K562 (cell line): Measurements from ENCODE around the gene RFC2. TPM values are rescaled to one million over a fixed set of nuclear protein-coding genes. Genes with fewer than 3 reads are reported as not detected.

Experiments used
- ARID1B ChIP-seq: fragments of 450-650 bp; IDR thresholded peaks from 2 replicates; pipeline ENCODE4 v1.6.1; 2016; ENCODE audit warnings: antibody characterized with exemption, mild to moderate bottlenecking, inconsistent platforms
- ARID4B ChIP-seq: sonication (generic); formaldehyde crosslinking; IDR thresholded peaks from 2 replicates; pipeline ENCODE4 v1.8.0; 2022; ENCODE audit warnings: mild to moderate bottlenecking, missing genetic modification reagents
- CHD2 ChIP-seq: IDR thresholded peaks from 2 replicates; pipeline ENCODE4 v1.6.1; 2011; ENCODE audit warnings: low read depth, low read length
- EHMT2 ChIP-seq: fragments of 450-650 bp; IDR thresholded peaks from 2 replicates; pipeline ENCODE4 v1.6.1; 2018; ENCODE audit warnings: antibody characterized with exemption
- ESRRB ChIP-seq: fragments of 250-450 bp; sonication (Bioruptor Pico); IDR thresholded peaks from 2 replicates; pipeline ENCODE4 v1.5.0; 2020; ENCODE audit warnings: mild to moderate bottlenecking, moderate library complexity, borderline replicate concordance
- FOXA1 ChIP-seq: fragments of 450-650 bp; IDR thresholded peaks from 2 replicates; pipeline ENCODE4 v1.6.1; 2016; ENCODE audit warnings: mild to moderate bottlenecking, borderline replicate concordance
- ID3 ChIP-seq, 2 experiments: fragments of 250-450 bp in 1 of 2; fragments of 450-650 bp in 1 of 2; sonication (Bioruptor Pico) in 1 of 2; IDR thresholded peaks; 2 replicates each; pipeline versions ENCODE4 v1.6.1 to v1.8.0; 2016 to 2021; ENCODE audit warnings: mild to moderate bottlenecking in 2 of 2, moderate library complexity in 2 of 2, missing compliant biosample characterization in 1 of 2, missing genetic modification characterization in 1 of 2
- MAFG ChIP-seq: fragments of 450-650 bp; conservative IDR thresholded peaks from 2 replicates; pipeline ENCODE4 v1.6.1; 2016; ENCODE audit warnings: missing genetic modification characterization, missing compliant biosample characterization
- MAX ChIP-seq: sonication (generic); formaldehyde crosslinking; IDR thresholded peaks from 2 replicates; pipeline ENCODE4 v1.9.0; 2022; ENCODE audit warnings: mild to moderate bottlenecking, missing genetic modification reagents
- PTRF ChIP-seq: fragments of 450-650 bp; IDR thresholded peaks from 2 replicates; pipeline ENCODE4 v1.6.1; 2016; ENCODE audit warnings: mild to moderate bottlenecking, missing genetic modification characterization, missing compliant biosample characterization
- SIN3A ChIP-seq, 2 experiments: fragments of 150-350 bp in 1 of 2; IDR thresholded peaks; 2 replicates each; pipeline ENCODE4 v1.6.1; 2011 to 2016; ENCODE audit warnings: borderline replicate concordance in 2 of 2, low read depth in 2 of 2, low read length in 2 of 2, mild to moderate bottlenecking in 2 of 2, moderate library complexity in 2 of 2; ENCODE audit not compliant: control insufficient read depth in 1 of 2
- SMARCA4 ChIP-seq: fragments of 450-650 bp; IDR thresholded peaks from 2 replicates; pipeline ENCODE4 v1.6.1; 2016
- TEAD1 ChIP-seq, 2 experiments: fragments of 450-650 bp in 1 of 2; sonication (generic) in 1 of 2; formaldehyde crosslinking; IDR thresholded peaks; 2 replicates each; pipeline versions ENCODE4 v1.4.0 to v1.8.0; 2020 to 2022; ENCODE audit warnings: mild to moderate bottlenecking in 2 of 2, missing genetic modification reagents in 1 of 2
- XRCC3 ChIP-seq: fragments of 450-650 bp; IDR thresholded peaks from 2 replicates; pipeline ENCODE4 v1.6.1; 2017; ENCODE audit warnings: mild to moderate bottlenecking, moderate library complexity
- ZNF282 ChIP-seq: sonication (generic); formaldehyde crosslinking; IDR thresholded peaks from 2 replicates; pipeline ENCODE4 v1.8.1; 2023; ENCODE audit warnings: missing genetic modification reagents
- polyA plus RNA-seq, 8 experiments: library from polyadenylated mRNA; depleted of rRNA in 4 of 8; stranded (reverse) in 5 of 8; unstranded in 3 of 8; fragments of >200 nt; fragmentation: Nextera tagmentation in 2 of 8; fragmentation: Illumina TruSeq in 1 of 8; extraction: Ambion mirVana in 2 of 8; extraction: Trizol in 1 of 8; gene quantifications; 2 replicates each; pipeline versions ENCODE4 v1.2.1 to v1.2.3, GENCODE V29; 2011 to 2014; ENCODE audit warnings: inconsistent platforms in 1 of 8, missing spikeins in 1 of 8
- total RNA-seq, 7 experiments: library from RNA; depleted of rRNA in 6 of 7; stranded (reverse); fragments of >200 nt in 6 of 7; fragmentation: Illumina TruSeq in 2 of 7; extraction: Trizol in 2 of 7; gene quantifications; 2 replicates each; pipeline versions ENCODE4 v1.2.1 to v1.2.3, GENCODE V29; 2011 to 2021; ENCODE audit warnings: low replicate concordance in 1 of 7
- TF ChIP-seq, protein P1 (sequence below): sonication (generic); formaldehyde crosslinking; IDR thresholded peaks from 2 replicates; pipeline ENCODE4 v1.8.1; 2022; ENCODE audit warnings: missing genetic modification reagents
- TF ChIP-seq, protein P2 (sequence below): fragments of 200-800 bp; sonication (Bioruptor generic); IDR thresholded peaks from 2 replicates; pipeline ENCODE4 v1.6.1; 2017; ENCODE audit warnings: missing genetic modification characterization, missing compliant biosample characterization
- TF ChIP-seq, protein P3 (sequence below): sonication (generic); formaldehyde crosslinking; IDR thresholded peaks from 2 replicates; pipeline ENCODE4 v1.8.1; 2023; ENCODE audit warnings: mild to moderate bottlenecking, missing genetic modification reagents

Gene RFC2
- total and polyA plus RNA-seq, 9 of the 15 experiments (the other 6 are each of a cell fraction or from before 2014, with no cell fraction given), result 32.5 to 161 (median 102) TPM

DNA sequence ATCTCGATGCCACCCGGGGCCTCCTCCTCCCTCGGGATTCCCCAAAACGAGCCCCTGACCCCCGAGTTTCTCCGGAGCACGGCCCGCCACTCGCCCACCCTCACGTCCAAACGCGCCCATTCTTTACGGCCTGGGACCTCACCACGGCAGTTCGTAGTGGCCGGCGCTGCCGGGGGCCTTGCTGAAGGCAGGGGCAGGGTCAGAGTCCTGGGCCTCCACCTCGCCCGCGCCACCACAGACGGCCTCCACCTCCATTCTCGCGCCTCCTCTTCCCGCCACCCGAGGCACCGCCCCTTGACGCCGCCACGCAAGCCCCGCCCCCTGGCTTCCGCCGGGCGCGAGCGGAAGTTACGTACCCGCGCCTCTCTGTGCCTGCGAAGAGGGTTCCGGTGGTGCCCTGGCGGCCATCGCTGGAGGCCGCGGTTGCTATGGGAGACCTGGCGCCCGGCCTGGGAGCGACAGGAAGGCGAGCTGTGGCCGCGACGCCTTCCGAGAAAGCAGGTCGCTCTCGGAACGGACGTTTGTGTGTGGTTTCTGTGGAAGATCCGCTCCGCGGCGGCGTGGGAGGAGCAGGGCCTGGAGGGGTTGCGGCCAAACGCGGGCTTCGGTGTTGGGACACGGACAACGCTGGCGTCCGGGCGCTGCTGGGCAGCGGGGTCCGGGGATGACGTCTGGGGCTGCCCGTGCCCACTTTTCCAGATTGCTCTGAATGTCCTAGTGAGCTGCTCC is at the start of gene RFC2 (continued):
- TF ChIP-seq, protein P1, sequence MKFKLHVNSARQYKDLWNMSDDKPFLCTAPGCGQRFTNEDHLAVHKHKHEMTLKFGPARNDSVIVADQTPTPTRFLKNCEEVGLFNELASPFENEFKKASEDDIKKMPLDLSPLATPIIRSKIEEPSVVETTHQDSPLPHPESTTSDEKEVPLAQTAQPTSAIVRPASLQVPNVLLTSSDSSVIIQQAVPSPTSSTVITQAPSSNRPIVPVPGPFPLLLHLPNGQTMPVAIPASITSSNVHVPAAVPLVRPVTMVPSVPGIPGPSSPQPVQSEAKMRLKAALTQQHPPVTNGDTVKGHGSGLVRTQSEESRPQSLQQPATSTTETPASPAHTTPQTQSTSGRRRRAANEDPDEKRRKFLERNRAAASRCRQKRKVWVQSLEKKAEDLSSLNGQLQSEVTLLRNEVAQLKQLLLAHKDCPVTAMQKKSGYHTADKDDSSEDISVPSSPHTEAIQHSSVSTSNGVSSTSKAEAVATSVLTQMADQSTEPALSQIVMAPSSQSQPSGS (CRISPR knock-in tag), result no peak
- TF ChIP-seq ZNF282 (CRISPR knock-in tag), result no peak
- no peak for TF ChIP-seq PTRF (tag)
- TF ChIP-seq MAX (CRISPR knock-in tag), result peak; percentile 83
- TF ChIP-seq SMARCA4, result no peak
- TF ChIP-seq TEAD1 (CRISPR knock-in tag; IDR thresholded peaks at IDR 0.05), result peak in 1 of 2 experiments; percentile 86; a peak in 3 of 4 replicates
- peak; percentile 97 for TF ChIP-seq ARID4B (CRISPR knock-in tag)
- TF ChIP-seq ARID1B, result peak; percentile 37; the same call in 1 of the 2 replicates
- TF ChIP-seq, protein P2, sequence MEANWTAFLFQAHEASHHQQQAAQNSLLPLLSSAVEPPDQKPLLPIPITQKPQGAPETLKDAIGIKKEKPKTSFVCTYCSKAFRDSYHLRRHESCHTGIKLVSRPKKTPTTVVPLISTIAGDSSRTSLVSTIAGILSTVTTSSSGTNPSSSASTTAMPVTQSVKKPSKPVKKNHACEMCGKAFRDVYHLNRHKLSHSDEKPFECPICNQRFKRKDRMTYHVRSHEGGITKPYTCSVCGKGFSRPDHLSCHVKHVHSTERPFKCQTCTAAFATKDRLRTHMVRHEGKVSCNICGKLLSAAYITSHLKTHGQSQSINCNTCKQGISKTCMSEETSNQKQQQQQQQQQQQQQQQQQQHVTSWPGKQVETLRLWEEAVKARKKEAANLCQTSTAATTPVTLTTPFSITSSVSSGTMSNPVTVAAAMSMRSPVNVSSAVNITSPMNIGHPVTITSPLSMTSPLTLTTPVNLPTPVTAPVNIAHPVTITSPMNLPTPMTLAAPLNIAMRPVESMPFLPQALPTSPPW, result peak; percentile 51; the same call in 1 of the 2 replicates
- no peak for TF ChIP-seq EHMT2
- TF ChIP-seq ESRRB (CRISPR knock-in tag), result no peak
- no peak for TF ChIP-seq FOXA1
- no peak; the same call in 1 of the 2 replicates for TF ChIP-seq CHD2
- no peak for TF ChIP-seq ID3 (CRISPR knock-in tag; IDR thresholded peaks at IDR 0.05)
- TF ChIP-seq ID3 (tag; IDR thresholded peaks at IDR 0.05), result 0 out of 2 replicates have a peak, but pooled peaks have one; percentile 29
- no peak for TF ChIP-seq MAFG (tag)
- TF ChIP-seq XRCC3, result no peak
- peak; percentile 85 to 89; a peak in 3 of 4 replicates for TF ChIP-seq SIN3A (IDR thresholded peaks at IDR 0.05; ENCODE audit: borderline replicate concordance in 2 of 2, control insufficient read depth in 1 of 2, low read depth in 2 of 2, low read length in 2 of 2)
- TF ChIP-seq, protein P3, sequence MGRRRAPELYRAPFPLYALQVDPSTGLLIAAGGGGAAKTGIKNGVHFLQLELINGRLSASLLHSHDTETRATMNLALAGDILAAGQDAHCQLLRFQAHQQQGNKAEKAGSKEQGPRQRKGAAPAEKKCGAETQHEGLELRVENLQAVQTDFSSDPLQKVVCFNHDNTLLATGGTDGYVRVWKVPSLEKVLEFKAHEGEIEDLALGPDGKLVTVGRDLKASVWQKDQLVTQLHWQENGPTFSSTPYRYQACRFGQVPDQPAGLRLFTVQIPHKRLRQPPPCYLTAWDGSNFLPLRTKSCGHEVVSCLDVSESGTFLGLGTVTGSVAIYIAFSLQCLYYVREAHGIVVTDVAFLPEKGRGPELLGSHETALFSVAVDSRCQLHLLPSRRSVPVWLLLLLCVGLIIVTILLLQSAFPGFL (CRISPR knock-in tag), result no peak
